OCI-LY1 (cell line): ENCODE measurements around the gene EZH2.

ENCODE experiments used
- CTCF ChIP-seq: fragments of 200-600 bp; sonication (generic), shearing (Covaris generic); IDR thresholded peaks from 2 replicates; pipeline ENCODE4 v1.5.1; 2017; ENCODE audit warnings: mild to moderate bottlenecking, antibody characterized with exemption, low read length, moderate library complexity, mixed read lengths
- EZH2 ChIP-seq: fragments of 200-600 bp; sonication (generic), shearing (Covaris generic); IDR thresholded peaks from 2 replicates; pipeline ENCODE4 v1.8.0; 2017; ENCODE audit warnings: borderline replicate concordance, mixed run types, mild to moderate bottlenecking, antibody characterized with exemption, low read length, moderate library complexity, mixed read lengths

- no peak for TF ChIP-seq CTCF
- no peak for TF ChIP-seq EZH2
Measured at GRCh38 chr7:148921806-148922205, 37.7 kb upstream of the EZH2 start.
